DOHH2 (cell line): ENCODE data around the gene SEC31A.

Source experiments
- CTCF ChIP-seq: fragments of 200-600 bp; sonication (generic); IDR thresholded peaks from one replicate; pipeline ENCODE4 v1.5.1; 2014; ENCODE audit warnings: antibody characterized with exemption, mild to moderate bottlenecking, low read depth, low read length; ENCODE audit not compliant: poor library complexity, severe bottlenecking
- EZH2phosphoT487 ChIP-seq: fragments of 200-600 bp; sonication (generic); IDR thresholded peaks from 2 replicates; pipeline ENCODE4 v1.6.1; 2017; ENCODE audit warnings: borderline replicate concordance, mild to moderate bottlenecking, antibody characterized with exemption, low read length, moderate library complexity, mixed read lengths

- TF ChIP-seq CTCF (no peak), EZH2phosphoT487 (no peak)
These were observed 100.8 kb downstream of the SEC31A start for GRCh38 chr4:82790060-82790660.
